Medulla oblongata (tissue), 1 donor: ENCODE results near the gene CACNA2D3.

Experiments used
- DNase-seq: peaks from one replicate; pipeline ENCODE4 v3.0.0-alpha.2; 2015; ENCODE audit errors: extremely low spot score

The CACNA2D3 gene

DNA sequence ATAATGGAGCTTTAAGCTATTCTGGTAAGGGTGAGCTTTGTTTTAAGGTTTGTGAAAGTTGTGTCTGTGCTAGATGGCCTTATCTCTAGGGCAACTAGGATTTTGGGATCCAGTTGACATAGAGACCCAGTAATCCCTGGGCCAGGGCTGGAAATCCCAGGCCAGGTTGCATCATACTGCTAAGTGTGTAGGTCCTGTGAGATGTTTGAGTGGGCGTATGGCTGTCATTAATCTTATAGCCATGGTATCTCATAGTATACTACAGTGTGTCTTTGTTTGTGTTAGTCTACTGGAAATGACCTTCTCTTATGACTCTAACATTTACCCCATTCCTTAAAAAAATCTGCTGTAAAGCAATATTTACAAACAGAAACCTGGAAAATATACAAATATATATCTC lies 151.4 kb downstream of the CACNA2D3 start:
- DNase-seq: no peak

DNA sequence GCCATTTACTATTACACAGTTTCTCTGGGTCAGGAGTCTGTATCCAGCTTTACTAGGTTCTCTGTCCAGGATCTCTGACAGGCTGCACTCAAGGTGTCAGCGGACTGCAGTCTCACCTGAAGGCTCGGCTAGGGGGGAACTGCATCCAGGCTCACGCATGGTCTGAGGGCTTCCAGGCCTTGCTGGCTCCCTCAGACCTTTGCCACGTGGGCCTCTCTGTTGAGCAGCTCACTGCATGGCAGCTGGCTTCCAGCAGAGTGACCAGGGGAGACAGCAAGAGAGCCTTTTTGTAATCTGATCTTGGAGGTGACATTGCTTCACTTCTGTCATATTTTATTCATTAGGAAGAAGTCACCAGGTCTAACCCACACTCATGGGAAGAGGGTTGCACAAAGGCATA lies 152.3 kb downstream of the CACNA2D3 start:
- no peak for DNase-seq

- no peak for DNase-seq
Measured at GRCh38 chr3:54279005-54279583, 156.7 kb downstream of the CACNA2D3 start.

- DNase-seq: no peak
Measured at GRCh38 chr3:54283470-54283869, 161.1 kb downstream of the CACNA2D3 start.

- DNase-seq: no peak
Measured at GRCh38 chr3:54294214-54294613, 171.9 kb downstream of the CACNA2D3 start.

DNA sequence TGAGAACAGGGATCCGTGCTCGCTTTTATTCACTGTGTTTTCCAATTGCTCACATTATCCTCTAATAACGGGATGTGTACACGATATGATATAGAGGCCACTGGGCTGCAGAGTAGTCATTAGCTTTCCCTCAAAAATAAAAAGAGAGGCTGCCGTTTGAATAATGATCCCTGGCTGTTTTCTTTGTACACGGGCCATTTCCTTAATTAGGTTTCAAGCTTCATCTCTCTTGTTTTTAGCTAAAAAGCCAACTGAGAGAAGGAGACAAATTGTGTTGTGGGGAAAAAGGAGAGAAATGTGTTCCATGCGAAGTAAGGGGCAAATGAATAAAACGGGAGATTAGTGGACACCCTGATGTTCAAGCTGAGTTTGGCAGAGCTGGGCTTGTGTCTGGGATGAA lies 174.2 kb downstream of the CACNA2D3 start:
- DNase-seq: no peak

- peak; percentile 19 for DNase-seq
Measured at GRCh38 chr3:54299169-54299935, 177.0 kb downstream of the CACNA2D3 start.

DNA sequence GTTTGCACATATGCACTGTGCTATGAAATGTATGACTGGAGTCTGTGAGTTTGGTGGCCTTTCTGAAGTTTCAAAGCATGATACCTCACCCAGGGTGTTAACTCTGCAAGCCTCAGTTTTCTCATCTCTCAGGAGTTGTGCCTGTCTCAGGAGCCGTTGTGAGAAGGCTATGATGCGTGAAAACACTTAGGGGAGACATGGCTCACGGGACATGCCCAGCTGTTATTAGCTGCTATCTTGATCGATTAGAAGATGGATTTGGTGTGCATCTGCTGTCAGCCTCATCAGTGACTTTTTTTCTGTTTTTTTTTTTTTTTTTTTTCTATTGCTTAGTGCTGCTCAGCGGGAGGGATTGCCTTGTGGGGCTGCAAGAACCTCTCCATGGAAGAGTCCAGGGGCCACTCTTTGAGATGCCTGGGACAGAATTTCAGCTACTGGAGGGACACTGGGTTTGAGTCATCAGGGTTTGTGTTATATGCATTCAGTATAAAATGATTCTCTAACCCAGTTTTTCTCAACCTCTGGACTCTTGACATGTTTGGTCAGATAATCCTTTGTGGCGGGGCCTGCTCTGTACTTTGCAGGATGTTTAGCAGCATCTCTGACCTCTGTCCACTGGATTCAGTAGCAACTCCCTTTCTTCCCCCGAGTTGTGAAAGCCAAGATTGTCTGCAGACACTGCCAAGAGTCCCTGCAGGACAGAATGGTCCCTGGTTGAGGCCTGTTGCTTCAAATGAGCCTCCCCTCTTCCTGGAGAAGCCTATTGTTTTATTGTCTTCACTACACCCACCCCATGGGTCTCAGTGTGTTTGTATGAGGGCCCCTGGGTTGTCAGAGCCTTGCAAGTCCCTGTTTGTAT lies 181.4 kb downstream of the CACNA2D3 start:
- DNase-seq: peak; percentile 12

DNA sequence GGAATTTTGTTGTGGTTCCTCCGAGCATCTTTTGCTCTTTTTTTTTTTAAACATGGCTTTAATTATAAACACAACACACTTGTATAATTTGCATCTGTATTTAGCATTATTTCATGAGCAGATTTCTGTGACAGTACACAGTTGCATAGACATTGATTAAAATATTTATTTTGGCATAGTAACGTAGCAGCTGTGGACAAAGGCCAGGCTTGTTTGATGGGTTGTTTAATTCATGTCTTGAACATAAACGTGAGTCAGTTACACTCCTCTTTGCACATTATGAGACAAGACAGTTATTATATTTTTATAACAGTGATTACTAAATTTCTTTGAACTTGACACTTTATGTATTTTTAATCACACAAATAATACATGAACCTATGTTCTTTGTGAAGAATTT lies 182.5 kb downstream of the CACNA2D3 start:
- DNase-seq: no peak

- no peak for DNase-seq
Measured at GRCh38 chr3:54305409-54306099, 183.2 kb downstream of the CACNA2D3 start.

- DNase-seq: no peak
Measured at GRCh38 chr3:54307566-54308180, 185.3 kb downstream of the CACNA2D3 start.

DNA sequence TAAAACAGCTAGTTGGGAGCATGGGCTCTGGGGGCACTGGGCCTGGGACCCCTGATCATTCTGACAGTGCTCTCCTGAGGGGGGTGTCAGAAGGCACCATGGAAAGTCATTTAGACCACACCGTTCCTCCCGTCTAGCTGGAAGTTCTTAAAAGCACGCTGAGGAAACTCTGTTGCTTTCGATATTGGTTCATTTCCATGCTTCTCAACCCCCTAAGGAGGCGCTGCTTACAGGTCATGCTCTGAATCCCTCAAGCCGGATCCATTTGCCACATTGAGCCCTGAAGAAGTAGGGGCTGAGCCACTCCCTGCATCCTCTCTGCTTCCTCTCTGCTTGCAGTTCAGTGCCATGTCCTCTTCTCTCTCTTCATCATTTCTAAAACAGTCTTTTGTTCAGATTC lies 187.2 kb downstream of the CACNA2D3 start:
- no peak for DNase-seq

DNA sequence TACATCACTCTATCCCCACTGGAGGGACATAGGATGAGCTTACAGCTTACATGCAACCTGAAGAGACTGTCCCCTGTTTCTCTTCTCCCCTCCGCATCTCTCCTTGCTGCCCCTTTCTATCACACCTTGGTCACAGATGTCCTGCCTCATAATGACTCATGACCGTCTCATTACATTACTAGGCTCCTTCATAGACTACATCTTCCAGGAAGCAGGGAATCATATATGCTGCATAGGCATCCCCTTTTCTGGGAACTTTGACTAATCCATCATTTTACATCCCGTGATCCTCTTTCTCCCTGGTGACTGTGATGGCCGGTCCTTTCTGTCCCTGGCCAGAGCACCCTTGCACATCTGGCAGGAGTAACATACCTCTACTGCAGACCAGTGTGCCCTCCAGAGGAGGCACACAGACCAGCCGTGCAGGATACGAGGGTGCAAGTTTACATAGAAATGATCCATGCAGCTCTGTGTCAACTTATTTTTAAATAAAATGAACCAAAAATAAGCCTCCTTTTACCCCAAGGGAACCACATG lies 188.9 kb downstream of the CACNA2D3 start:
- DNase-seq: no peak

DNA sequence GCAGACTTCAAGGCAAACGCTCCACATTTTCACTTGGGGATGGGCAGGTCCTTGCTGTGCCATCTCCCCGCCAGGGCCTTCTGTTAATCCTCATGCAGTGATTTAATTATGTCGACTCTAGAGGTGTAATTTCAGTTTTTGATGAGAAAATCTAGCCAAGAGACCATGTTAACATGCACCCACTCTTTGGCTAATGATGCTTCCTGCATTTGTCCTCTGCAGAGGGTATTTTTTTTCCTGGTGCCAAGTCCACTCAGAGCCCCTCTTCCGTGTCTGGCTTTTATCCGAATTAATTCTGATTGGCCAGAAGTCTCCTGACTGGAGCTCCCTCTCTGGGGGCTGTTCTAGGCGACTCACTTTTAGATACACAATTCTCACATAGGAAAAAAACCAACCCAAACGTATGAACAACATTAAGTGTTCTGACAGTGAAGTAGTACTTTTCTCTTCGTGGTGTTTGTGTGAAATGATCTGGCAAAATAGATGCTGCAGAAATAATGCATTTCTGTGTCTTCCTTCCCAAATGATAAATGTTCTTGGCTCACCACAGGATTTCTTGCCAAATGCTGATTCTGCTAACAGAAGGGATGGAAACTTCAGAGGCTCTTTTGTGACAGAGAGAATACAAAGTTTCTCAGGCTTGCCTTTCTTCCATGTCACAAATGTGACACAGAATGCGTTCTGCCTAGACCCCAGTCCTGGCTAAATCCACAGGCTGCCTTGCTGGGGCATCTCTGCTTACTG lies 190.0 kb downstream of the CACNA2D3 start:
- no peak for DNase-seq

GRCh38 chr3:54313418-54313817 lies 191.1 kb downstream of the CACNA2D3 start:
- DNase-seq: no peak

DNA sequence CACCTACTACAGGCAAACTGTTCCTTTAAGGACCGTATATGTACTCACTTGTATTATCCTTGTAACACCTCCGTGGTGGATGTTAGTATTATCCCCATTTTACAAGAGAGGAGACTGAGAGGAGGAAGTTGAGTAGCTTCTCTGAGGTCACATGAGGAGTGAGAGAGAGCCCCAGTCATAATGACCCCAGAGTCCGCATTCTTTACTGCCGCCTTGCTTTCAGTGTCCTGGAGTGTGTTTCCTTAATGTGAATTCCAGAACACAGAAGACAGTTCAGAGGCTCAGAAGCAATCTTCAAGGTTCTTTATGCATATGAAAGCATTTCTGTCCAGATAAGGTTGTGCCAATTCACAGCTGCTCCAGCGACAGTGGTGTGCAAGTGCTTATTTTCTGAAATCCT lies 199.2 kb downstream of the CACNA2D3 start:
- no peak for DNase-seq

DNA sequence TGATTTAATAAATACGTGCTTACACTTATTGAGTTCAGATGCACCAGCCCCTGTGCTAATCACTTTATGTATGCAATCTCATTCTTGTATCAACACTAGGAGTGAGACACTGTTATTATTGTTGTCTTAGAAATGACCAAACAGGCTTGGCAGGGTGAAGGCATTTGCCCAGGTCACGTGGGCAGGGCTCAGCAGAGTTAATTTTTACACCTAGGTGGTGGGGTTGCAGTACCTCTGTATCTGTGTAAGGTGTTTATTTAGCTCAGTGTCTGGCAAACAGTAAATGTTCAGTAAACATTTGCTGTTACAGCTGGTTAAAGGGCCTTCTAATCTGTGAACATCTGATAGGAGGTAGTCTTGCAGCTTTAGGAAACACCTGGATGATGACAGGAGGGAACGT lies 200.0 kb downstream of the CACNA2D3 start:
- no peak for DNase-seq

DNA sequence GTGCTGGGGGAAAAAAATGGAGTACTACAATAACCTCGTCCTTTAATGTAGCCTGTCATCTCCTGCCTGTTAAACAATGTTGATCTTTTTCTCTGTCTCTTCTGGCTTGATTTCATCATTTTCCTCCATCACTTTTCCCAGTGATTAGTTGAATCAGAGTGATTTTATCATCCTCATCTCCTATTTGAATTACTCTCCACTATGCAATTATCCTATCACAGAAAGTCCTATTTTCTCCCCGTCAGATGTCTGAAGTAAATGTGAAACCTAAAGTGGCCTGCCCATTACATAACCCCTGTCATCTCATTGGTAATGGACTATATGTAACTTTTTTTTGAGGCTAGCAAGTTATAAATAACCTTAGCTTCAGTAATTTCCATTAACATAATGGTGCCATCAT lies 201.8 kb downstream of the CACNA2D3 start:
- DNase-seq: no peak

DNA sequence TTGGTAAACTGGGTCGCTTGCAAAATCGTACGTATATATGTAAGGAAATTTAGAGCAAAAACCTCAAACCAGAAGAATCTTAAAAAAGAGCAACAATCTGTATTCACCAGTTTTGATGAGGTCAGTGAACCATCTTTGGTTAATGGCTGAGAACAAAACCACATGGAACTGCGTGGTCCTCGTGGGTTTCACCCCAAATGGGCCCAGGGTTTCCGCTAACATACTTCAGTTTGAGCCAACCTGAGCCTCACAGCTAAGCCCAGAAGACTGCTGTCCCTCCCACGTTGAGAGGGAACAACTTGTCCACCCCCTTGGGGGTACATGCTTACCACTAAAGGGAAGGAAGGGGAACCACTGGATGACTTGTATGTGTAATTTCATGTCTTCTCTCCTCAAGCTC lies 204.6 kb downstream of the CACNA2D3 start:
- DNase-seq: no peak

GRCh38 chr3:54331341-54331740 lies 209.0 kb downstream of the CACNA2D3 start:
- no peak for DNase-seq

- DNase-seq: no peak
Measured at GRCh38 chr3:54337846-54338245, 215.5 kb downstream of the CACNA2D3 start.
